Left lung (tissue), 10 donors: ENCODE measurements around the gene CEP170B. TPM values are rescaled to one million over a fixed set of nuclear protein-coding genes. Genes with fewer than 3 reads are reported as not detected.
A peak's percentile ranks its signal among the peaks of the same experiment; 100 is the strongest.
"Not testable (repeated sequence)": the region's sequence is repeated elsewhere in the genome, so short reads cannot be mapped to it uniquely, and the experiment has no call there.

ENCODE experiments used
- ATAC-seq: fragments of 200-7000 bp; cut with Tn5 transposase; one replicate; pipeline ENCODE4 v1.9.1; 2020; ENCODE audit warnings: moderate library complexity
- DNase-seq, 4 donors: peaks; one replicate each; pipeline ENCODE4 v3.0.0-alpha.2; 2013 to 2020
- H3K27ac ChIP-seq, 2 donors: fragments of 200-600 bp; sonication (generic) in 1 of 2; one replicate each; pipeline versions ENCODE4 v1.5.0 to v1.8.0; 2020 to 2021
- H3K27me3 ChIP-seq, 2 donors: fragments of 200-600 bp; sonication (generic) in 1 of 2; one replicate each; pipeline versions ENCODE4 v1.5.0 to v1.8.0; 2020 to 2021
- H3K36me3 ChIP-seq, 2 donors: fragments of 200-600 bp; sonication (generic) in 1 of 2; one replicate each; pipeline versions ENCODE4 v1.5.0 to v1.8.0; 2020 to 2021
- H3K4me1 ChIP-seq, 2 donors: fragments of 200-600 bp; one replicate each; pipeline ENCODE4 v1.8.0; 2021
- H3K4me3 ChIP-seq, 2 donors: fragments of 200-600 bp; sonication (generic) in 1 of 2; one replicate each; pipeline versions ENCODE4 v1.5.0 to v1.8.0; 2020 to 2021; ENCODE audit warnings: mild to moderate bottlenecking in 1 of 2
- H3K9me3 ChIP-seq, 2 donors: fragments of 200-600 bp; sonication (generic) in 1 of 2; one replicate each; pipeline versions ENCODE4 v1.5.0 to v1.8.0; 2020 to 2021
- intact Hi-C, 2 donors: fragments of 100-400 bp; cut with DNase I; formaldehyde crosslinking; loops; one replicate each; pipeline versions ENCODE4 v1.11.2 to v1.14.2; 2022
- polyA plus RNA-seq, 6 donors: library from polyadenylated mRNA; unstranded; fragments of 120-200 nt; gene quantifications; one replicate each; pipeline ENCODE4 v1.2.1, GENCODE V29; 2013; ENCODE audit not compliant: insufficient read length in 6 of 6
- total RNA-seq, 2 donors: library from RNA; stranded (reverse); fragmentation: NEBNext Ultra II Directional; extraction: Animal tissue kit (Norgen Biotek cat#: 25700); gene quantifications; one replicate each; pipeline ENCODE4 v1.2.1, GENCODE V29; 2021
- TF ChIP-seq, protein P1 (sequence below), 2 donors: fragments of 200-600 bp; sonication (generic) in 1 of 2; IDR thresholded peaks; one replicate each; pipeline versions ENCODE4 v1.5.0 to v1.8.0; 2021; ENCODE audit warnings: antibody characterized with exemption in 2 of 2
- donor health status: DM: no; HTN: yes; CAD: no.
- donor health status: DM: no; HTN: no; CAD: no.

CEP170B gene
- total and polyA plus RNA-seq, 8 donors: 10.0 to 42.3 (median 14.2) TPM

DNA sequence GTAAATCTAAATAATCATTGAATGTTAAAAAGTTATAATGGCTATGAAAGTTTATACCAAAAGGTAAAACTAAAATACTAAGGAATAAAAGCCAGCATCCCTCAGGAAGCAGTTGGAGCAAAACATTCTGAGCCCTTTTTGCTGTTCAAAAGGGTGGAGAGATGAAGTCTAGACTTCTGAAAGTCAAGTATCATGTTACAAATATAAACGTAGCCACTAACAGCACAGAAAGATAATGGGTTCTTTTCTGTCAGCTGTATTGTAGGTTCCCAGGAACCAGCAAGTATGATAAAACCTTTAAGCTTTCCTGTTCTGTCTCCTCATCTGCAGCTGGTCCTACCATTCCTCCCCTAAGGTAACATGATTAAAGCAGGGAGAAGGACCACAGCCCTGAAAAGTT lies 43.2 kb downstream of the CEP170B start:
- no peak for DNase-seq
- Histone ChIP-seq H3K4me1 (no peaks in the 10 kb centered on the region), H3K27me3 (peaks cover 0 to 9% of the 10 kb centered on the region in 2 donors), H3K4me3 (no peak overlapping the region), H3K36me3 (no peaks in the 10 kb centered on the region), H3K9me3 (peaks cover 0 to 12% of the 10 kb centered on the region in 2 donors), H3K27ac (no peak overlapping the region)
- intact Hi-C loops: no loop called here
- ATAC-seq: no peak
- TF ChIP-seq, protein P1, sequence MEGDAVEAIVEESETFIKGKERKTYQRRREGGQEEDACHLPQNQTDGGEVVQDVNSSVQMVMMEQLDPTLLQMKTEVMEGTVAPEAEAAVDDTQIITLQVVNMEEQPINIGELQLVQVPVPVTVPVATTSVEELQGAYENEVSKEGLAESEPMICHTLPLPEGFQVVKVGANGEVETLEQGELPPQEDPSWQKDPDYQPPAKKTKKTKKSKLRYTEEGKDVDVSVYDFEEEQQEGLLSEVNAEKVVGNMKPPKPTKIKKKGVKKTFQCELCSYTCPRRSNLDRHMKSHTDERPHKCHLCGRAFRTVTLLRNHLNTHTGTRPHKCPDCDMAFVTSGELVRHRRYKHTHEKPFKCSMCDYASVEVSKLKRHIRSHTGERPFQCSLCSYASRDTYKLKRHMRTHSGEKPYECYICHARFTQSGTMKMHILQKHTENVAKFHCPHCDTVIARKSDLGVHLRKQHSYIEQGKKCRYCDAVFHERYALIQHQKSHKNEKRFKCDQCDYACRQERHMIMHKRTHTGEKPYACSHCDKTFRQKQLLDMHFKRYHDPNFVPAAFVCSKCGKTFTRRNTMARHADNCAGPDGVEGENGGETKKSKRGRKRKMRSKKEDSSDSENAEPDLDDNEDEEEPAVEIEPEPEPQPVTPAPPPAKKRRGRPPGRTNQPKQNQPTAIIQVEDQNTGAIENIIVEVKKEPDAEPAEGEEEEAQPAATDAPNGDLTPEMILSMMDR (IDR thresholded peaks at IDR 0.05): no peak

DNA sequence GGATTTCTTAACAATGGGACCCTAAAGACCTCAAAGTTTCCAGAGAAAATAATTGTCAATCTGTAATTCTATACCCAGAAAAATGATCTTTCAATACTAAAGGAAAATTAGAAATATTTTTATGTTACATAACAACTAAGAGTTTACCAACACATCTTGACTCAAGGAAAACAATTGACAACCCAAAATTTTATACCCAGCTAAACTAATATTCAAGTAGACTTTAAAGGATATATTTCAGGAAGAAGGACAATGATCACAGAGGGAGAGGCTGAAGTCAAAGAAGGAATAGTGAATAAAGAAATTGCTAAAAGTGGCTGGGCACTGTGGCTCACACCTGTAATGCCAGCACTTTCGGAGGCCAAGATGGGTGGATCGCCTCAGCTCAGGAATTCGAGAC lies 47.0 kb downstream of the CEP170B start:
- Histone ChIP-seq H3K4me3 (no peak overlapping the region), H3K4me1 (no peaks in the 10 kb centered on the region), H3K27ac (no peak overlapping the region), H3K27me3 (no peaks in the 10 kb centered on the region), H3K9me3 (peaks cover 0 to 12% of the 10 kb centered on the region in 2 donors), H3K36me3 (no peaks in the 10 kb centered on the region)
- intact Hi-C loops: no loop called here
- TF ChIP-seq, protein P1 (IDR thresholded peaks at IDR 0.05): no peak
- DNase-seq (no peak), ATAC-seq (no peak)

DNA sequence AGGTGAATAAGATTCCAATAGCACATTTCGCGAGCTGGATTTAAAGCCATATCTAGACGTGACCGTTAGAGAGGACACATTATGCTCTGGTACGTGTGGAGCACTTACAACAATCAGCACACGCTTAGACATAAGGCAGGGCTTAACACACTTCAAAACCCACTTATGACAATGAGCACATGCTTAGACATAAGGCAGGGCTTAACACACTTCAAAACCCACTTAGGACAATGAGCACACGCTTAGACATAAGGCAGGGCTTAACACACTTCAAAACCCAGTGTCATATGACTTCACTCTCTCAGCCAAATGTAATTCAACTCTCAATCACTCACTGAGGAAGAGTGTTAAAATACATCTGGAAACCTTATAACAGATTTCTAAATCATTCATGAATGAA lies 48.4 kb downstream of the CEP170B start:
- H3K36me3 ChIP-seq: no peaks in the 10 kb centered on the region
- intact Hi-C loops: no loop called here
- peaks cover 0 to 12% of the 10 kb centered on the region in 2 donors for H3K9me3 ChIP-seq
- ATAC-seq (peak; percentile 94), DNase-seq (peak in 1 of 4 donors; percentile 40)
- no peak overlapping the region for H3K4me3 ChIP-seq
- no peak overlapping the region for H3K27ac ChIP-seq
- H3K27me3 ChIP-seq: no peaks in the 10 kb centered on the region
- H3K4me1 ChIP-seq: no peaks in the 10 kb centered on the region
- TF ChIP-seq, protein P1 (IDR thresholded peaks at IDR 0.05): no peak

DNA sequence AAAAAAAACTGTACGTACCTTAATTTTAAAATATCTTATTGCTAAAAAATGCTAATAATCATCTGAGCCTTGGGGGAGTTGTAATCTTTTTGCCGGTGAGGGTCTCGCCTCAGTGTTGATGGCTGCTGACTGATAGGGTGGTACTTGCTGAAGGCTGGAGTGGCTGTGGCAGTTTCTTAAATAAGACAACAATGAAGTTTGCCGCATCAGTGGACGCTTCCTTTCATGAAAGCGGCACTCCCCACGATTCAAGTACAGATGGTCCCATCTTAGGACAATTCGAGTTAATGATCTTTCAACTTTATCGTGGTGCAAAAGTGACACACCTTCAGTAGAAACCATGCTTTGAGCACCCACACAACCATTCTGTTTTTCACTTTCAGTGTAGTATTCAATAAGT lies 52.0 kb downstream of the CEP170B start:
- Histone ChIP-seq H3K4me3 (no peak overlapping the region), H3K9me3 (peaks cover 0 to 4% of the 10 kb centered on the region in 2 donors), H3K4me1 (no peaks in the 10 kb centered on the region), H3K27ac (no peak overlapping the region), H3K27me3 (no peaks in the 10 kb centered on the region), H3K36me3 (no peaks in the 10 kb centered on the region)
- ATAC-seq: no peak
- intact Hi-C loops: no loop called here
- TF ChIP-seq, protein P1 (IDR thresholded peaks at IDR 0.05): no peak
- DNase-seq: no peak

DNA sequence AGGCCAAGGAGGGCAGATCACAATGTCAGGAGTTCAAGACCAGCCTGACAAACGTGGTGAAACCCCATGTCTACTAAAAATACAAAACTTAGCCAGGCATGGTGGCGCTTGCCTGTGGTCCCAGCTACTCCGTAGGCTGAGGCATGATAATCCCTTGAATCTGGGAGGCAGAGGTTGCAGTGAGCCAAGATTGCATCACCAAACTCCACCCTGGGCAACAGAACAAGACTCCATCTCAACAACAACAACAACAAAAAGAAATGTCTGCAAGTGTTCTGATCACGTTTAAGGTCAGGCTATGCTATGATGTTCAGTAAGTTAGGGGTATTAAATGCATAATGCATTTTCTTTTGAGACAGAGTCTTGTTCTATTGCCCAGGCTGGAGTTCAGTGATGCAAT lies 52.9 kb downstream of the CEP170B start:
- Histone ChIP-seq H3K27ac (no peak overlapping the region), H3K36me3 (no peaks in the 10 kb centered on the region), H3K4me3 (no peak overlapping the region), H3K27me3 (no peaks in the 10 kb centered on the region), H3K4me1 (no peaks in the 10 kb centered on the region), H3K9me3 (no peaks in the 10 kb centered on the region)
- intact Hi-C loops: no loop called here
- DNase-seq: no peak
- no peak for ATAC-seq
- TF ChIP-seq, protein P1 (IDR thresholded peaks at IDR 0.05): no peak

DNA sequence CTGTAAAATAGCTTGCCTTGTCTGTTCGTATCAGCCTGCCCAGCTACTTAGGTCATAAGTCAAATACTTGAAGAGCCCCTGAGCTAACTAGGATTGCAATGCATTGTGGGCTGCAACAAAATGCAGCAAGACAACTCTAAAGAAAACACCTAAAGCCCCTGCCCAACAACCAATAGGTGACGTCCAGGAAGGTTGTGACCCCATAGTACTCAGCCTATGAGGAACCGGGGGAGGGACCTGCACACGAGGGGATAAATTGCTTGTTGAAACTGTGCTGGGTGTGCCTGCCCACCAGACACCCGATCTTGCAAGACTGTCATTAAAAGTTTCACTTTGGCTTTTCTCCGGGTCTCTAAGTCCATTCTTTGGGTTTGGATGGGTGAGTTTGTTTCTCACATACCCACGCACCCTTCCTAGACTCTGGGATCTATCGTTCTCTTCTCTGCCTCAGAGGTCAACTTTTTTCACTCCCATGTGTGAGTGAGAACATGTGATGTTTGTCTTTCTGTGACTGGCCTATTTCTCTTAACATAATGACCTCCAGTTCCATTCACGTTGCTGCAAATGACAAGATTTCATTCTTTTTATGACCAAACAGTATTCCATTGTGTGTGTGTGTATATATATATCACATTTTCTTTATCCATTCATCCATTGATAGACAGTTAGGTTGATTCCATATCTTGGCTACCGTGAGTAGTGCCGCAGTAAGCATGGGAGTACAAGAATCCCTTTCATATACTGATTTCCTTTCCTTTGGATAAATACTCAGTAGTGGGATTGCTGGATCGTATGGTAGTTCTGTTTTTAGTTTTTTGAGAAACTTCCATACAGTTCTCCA lies 54.3 kb downstream of the CEP170B start:
- ATAC-seq, DNase-seq, H3K27ac ChIP-seq, H3K9me3 ChIP-seq, H3K4me3 ChIP-seq, H3K4me1 ChIP-seq, intact Hi-C loops, H3K36me3 ChIP-seq, H3K27me3 ChIP-seq: not testable (repeated sequence)
